Adipose tissue (tissue), 3 donors: ENCODE measurements around the gene DNMT3A. TPM values are rescaled to one million over a fixed set of nuclear protein-coding genes. Genes with fewer than 3 reads are reported as not detected.
"Not testable (repeated sequence)": the region's sequence is repeated elsewhere in the genome, so short reads cannot be mapped to it uniquely, and the experiment has no call there.

Experiments
- H3K27ac ChIP-seq: one replicate; pipeline ENCODE4 v1.5.1; 2013; ENCODE audit warnings: low read depth, low read length
- WGBS, 3 donors: extraction: QIAGEN DNeasy Blood & Tissue Kit; methylation state at CpG; one replicate each; pipeline ENCODE4 v1.1.7; 2013; 5-methylcytosine and 5-hydroxymethylcytosine counted together
- polyA plus RNA-seq, 3 donors: library from polyadenylated mRNA; stranded (reverse); fragments of 200-250 nt; gene quantifications; one replicate each; pipeline ENCODE4 v1.2.3, GENCODE V29; 2013
- donor health status: healthy with polysubstance abuse.
- donor health status: Bipolar disorder and iron deficiency.
- donor health status: healthy.

The DNMT3A gene
- polyA plus RNA-seq, 3 donors: 4.2 to 9.7 (median 8.3) TPM

GRCh38 chr2:25215232-25215631 is 126.5 kb downstream of the DNMT3A start:
- no peak overlapping the region for H3K27ac ChIP-seq
- 44 to 77% (median 62%) methylated on average over 4 to 5 of the region's 5 CpGs for WGBS, 3 donors

- 58 to 64% (median 63%) methylated on average over 8 of the region's 8 CpGs for WGBS, 3 donors
Measured at GRCh38 chr2:25213229-25213628, 128.5 kb downstream of the DNMT3A start.

GRCh38 chr2:25210923-25211322 is 130.8 kb downstream of the DNMT3A start:
- 96 to 98% (median 96%) methylated on average over 6 of the region's 6 CpGs for WGBS, 3 donors
- H3K27ac ChIP-seq: not testable (repeated sequence)

More at GRCh38 chr2:25213229-25213628, 128.5 kb downstream of the DNMT3A start:
- no peak overlapping the region for H3K27ac ChIP-seq

GRCh38 chr2:25207078-25207545 is 134.6 kb downstream of the DNMT3A start:
- H3K27ac ChIP-seq: no peak overlapping the region
- 38 to 81% (median 38%) methylated on average over 5 of the region's 5 CpGs for WGBS, 3 donors

GRCh38 chr2:25204190-25204838 is 137.4 kb downstream of the DNMT3A start:
- 28 to 45% (median 35%) methylated on average over 56 to 59 of the region's 59 CpGs for WGBS, 3 donors
- H3K27ac ChIP-seq: no peak overlapping the region

GRCh38 chr2:25202275-25202674 is 139.4 kb downstream of the DNMT3A start:
- H3K27ac ChIP-seq: no peak overlapping the region
- WGBS, 3 donors: 57 to 82% (median 70%) methylated on average over 11 of the region's 11 CpGs

- no peak overlapping the region for H3K27ac ChIP-seq
- WGBS, 3 donors: 95 to 96% (median 95%) methylated on average over 7 of the region's 7 CpGs
Measured at GRCh38 chr2:25201794-25202193, 139.9 kb downstream of the DNMT3A start.

- WGBS, 3 donors: 75 to 90% (median 87%) methylated on average over 6 of the region's 6 CpGs
- H3K27ac ChIP-seq: no peak overlapping the region
Measured at GRCh38 chr2:25201265-25201664, 140.5 kb downstream of the DNMT3A start.

- no peak overlapping the region for H3K27ac ChIP-seq
- 66 to 85% (median 66%) methylated on average over 5 of the region's 5 CpGs for WGBS, 3 donors
Measured at GRCh38 chr2:25198576-25198975, 143.1 kb downstream of the DNMT3A start.

- 32 to 57% (median 33%) methylated on average over 4 of the region's 4 CpGs for WGBS, 3 donors
- no peak overlapping the region for H3K27ac ChIP-seq
Measured at GRCh38 chr2:25198209-25198525, 143.6 kb downstream of the DNMT3A start.

GRCh38 chr2:25197336-25198208 is 144.2 kb downstream of the DNMT3A start:
- no peak overlapping the region for H3K27ac ChIP-seq
- WGBS, 3 donors: 54 to 69% (median 54%) methylated on average over 12 of the region's 12 CpGs

- H3K27ac ChIP-seq: no peak overlapping the region
- WGBS, 3 donors: 43 to 90% (median 87%) methylated on average over 9 of the region's 9 CpGs
Measured at GRCh38 chr2:25194576-25195122, 147.1 kb downstream of the DNMT3A start.

GRCh38 chr2:25190536-25190935 is 151.2 kb downstream of the DNMT3A start:
- 69 to 93% (median 84%) methylated on average over 5 of the region's 5 CpGs for WGBS, 3 donors
- H3K27ac ChIP-seq: no peak overlapping the region

GRCh38 chr2:25188405-25188804 is 153.3 kb downstream of the DNMT3A start:
- no peak overlapping the region for H3K27ac ChIP-seq
- WGBS, 3 donors: 85 to 87% (median 86%) methylated on average over 4 of the region's 4 CpGs

GRCh38 chr2:25187729-25188350 is 153.9 kb downstream of the DNMT3A start:
- 59 to 80% (median 76%) methylated on average over 11 of the region's 11 CpGs for WGBS, 3 donors
- H3K27ac ChIP-seq: no peak overlapping the region

- no peak overlapping the region for H3K27ac ChIP-seq
- 32 to 73% (median 71%) methylated on average over 5 of the region's 5 CpGs for WGBS, 3 donors
Measured at GRCh38 chr2:25184254-25184653, 157.5 kb downstream of the DNMT3A start.

GRCh38 chr2:25178976-25179375 is 162.7 kb downstream of the DNMT3A start:
- 82 to 94% (median 87%) methylated on average over 10 of the region's 10 CpGs for WGBS, 3 donors
- H3K27ac ChIP-seq: no peak overlapping the region
